Stimulated activated CD4-positive, alpha-beta T cell treated with anti-CD3 and anti-CD28 coated beads, Interleukin-4, amount 100 ng/mL, for 48 hours (primary cell): ENCODE results near the gene LGALS7.
A peak's percentile ranks its signal among the peaks of the same experiment; 100 is the strongest.
"Not testable (repeated sequence)": the region's sequence is repeated elsewhere in the genome, so short reads cannot be mapped to it uniquely, and the experiment has no call there.

Source experiments
- DNase-seq, 2 donors: peaks; one replicate each; pipeline ENCODE4 v3.0.0-alpha.2; 2020; ENCODE audit warnings: low read depth in 2 of 2

The LGALS7 gene

GRCh38 chr19:38799104-38799503, 25.8 kb upstream of the LGALS7 start:
- no peak for DNase-seq

- not testable (repeated sequence) for DNase-seq
Measured at GRCh38 chr19:38797781-38798180, 24.5 kb upstream of the LGALS7 start.

GRCh38 chr19:38796154-38796553, 22.8 kb upstream of the LGALS7 start:
- no peak for DNase-seq

DNA sequence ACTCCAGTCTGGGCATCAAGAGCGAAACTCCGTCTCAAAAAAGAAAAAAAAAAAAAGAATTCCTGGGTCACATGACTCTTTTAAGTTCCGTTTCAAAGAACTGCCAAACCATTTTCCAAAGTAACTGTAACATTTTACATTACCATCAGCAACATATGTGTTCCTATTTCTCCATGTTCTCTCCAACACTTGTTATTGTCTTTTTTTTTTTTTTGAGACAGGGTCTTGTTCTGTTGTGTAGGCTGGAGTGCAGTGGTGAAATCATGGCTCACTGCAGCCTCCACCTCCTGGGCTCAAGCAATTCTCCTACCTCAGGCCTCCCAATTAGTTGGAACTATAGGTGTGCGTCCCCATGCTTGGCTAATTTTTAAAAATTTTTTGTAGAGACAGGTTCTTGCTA, 22.2 kb upstream of the LGALS7 start:
- DNase-seq: no peak

DNA sequence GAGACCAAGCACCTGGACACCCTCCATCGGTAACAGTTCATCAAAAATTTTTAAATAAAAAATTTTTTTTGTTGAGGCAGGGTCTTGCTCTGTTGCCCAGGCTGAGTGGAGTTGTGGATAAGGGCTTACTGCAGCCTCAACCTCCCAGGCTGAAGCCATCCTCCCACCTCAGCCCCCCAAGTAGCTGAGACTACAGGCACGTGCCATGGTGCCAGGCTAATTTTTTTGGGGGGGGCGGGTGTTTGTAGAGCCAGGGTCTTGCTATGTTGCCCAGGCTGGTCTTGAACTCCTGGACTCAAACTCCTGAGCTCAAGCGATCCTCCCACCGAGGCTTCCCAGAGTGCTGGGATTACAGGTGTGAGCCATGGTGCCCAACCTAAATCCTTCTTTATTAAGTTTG, 20.4 kb upstream of the LGALS7 start:
- DNase-seq: no peak

DNA sequence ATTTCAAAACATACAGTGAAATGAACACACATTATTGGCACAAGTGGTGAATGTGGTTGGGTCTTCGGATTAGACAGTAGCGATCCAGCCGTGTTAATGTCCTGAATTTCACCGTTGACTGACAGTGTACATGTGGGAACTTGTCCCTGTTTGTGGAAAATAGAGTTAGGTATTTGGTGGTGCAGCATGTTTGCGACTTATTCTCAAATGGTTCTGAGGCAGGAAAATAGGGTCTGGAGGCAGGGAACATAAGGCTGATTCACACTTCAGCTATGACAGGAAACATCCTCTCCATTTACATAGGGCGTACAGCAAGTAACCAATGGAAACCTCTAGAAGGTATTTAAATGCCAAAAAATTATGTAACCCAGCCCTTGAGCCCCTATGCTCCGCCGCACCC, 19.9 kb upstream of the LGALS7 start:
- no peak for DNase-seq

GRCh38 chr19:38792250-38793111, 19.2 kb upstream of the LGALS7 start:
- DNase-seq: peak in 1 of 2 donors; percentile 45

DNA sequence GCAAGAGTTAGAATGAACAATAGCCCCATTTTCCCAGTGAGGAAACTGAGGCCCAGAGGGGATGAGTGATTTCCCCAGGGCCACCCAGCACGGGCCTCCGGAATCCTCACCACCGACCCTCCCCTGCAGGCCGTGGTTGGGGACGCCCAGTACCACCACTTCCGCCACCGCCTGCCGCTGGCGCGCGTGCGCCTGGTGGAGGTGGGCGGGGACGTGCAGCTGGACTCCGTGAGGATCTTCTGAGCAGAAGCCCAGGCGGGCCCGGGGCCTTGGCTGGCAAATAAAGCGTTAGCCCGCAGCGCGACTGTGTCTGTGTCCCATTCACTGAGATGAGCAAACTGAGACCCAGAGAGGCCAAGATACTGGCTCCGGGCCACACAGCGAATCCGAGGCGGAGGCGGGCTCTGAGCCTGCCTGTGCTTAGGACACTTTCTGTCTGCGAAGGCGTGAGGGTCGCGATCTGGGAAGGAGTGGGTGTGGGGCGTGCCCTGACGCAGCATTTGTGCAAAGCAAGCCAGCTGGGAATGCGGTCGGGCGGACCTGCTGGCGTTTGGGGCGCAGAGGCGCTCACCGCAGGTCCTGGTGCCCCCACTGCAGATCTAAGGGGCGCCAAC, 18.2 kb upstream of the LGALS7 start:
- not testable (repeated sequence) for DNase-seq

GRCh38 chr19:38790507-38791403, 17.4 kb upstream of the LGALS7 start:
- DNase-seq: not testable (repeated sequence)

DNA sequence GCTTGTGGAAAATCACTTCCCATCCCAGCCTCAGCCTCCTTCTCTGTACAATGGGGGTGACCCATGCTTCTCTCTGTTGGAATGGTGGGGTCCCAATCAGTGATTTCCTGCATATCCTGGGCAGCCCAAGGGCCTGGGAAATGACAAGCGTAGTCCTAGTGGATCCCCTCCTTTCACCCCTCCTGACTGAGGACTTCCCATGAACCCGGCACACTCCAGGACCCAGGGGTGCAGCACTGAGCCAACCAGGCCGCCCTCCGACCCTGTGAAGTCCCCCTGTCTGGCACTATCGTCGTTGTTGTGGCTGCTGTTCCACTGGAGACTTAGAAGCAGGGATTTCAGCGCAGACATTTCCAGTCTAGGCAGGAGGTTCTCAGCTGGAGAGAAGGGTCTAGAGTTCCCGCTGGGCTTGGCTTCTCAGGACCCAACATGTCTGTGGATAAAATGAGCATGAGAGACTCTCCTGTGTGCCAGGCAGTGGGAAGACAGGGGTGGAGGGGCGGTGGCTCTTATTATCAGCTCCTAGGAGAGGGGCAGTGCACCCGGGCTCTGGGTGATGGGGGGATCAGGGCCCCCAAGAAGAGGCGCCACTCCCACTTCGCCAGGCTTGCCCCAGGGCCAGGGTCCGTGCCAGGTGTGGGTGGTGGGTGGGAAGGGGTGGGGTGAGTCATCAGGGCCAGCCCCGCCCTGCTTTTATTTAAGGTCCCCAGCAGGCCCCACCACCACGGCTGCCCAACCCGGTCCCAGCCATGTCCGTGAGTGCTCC, 15.3 kb upstream of the LGALS7 start, which contains the start of gene LGALS7B:
LGALS7B (plus strand) TSS at position 723 of the 766 bp plus-strand sequence; CDS start at position 750, 27 bp downstream.
- no peak for DNase-seq

GRCh38 chr19:38786572-38787265, 13.4 kb upstream of the LGALS7 start:
- DNase-seq: no peak

DNA sequence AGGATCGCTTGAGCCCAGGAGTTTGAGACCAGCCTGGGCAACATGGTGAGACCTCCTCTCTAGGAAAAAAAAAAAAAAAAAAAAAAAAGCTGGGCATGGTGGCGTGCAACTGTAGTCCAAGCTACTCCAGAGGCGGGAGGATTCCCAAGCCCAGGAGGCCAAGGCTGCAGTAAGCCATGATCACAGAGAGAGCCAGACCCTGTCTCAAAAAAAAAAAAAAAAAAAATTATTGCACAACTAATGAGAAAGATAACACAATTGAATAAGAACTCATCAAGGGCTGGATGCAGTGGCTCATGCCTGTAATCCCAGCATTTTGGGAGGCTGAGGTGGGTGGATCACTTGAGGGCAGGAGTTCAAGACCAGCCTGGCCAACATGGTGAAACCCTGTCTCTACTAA, 12.7 kb upstream of the LGALS7 start:
- DNase-seq: not testable (repeated sequence)

- DNase-seq: no peak
Measured at GRCh38 chr19:38785187-38785699, 11.9 kb upstream of the LGALS7 start.

- no peak for DNase-seq
Measured at GRCh38 chr19:38784224-38784623, 10.9 kb upstream of the LGALS7 start.

GRCh38 chr19:38782212-38782611, 8.9 kb upstream of the LGALS7 start:
- not testable (repeated sequence) for DNase-seq

DNA sequence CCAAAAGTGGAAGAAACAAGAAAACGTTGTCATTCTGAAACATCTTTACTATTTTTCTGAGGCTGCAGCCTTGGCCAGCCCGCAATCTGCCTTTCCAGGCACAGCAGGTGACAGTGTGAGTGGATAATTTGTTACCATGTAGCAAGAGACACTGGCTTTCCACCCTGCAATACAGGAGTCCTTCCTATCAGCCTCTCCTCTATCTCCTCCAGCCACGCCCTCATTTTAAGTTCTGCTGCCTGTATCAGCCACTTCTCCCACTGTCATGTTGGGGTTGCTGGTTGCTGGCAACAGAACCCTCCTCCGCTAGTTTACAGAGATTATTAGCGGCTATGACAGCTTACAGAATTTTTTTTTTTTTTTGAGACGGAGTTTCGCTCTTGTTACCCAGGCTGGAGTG, 7.7 kb upstream of the LGALS7 start:
- no peak for DNase-seq

DNA sequence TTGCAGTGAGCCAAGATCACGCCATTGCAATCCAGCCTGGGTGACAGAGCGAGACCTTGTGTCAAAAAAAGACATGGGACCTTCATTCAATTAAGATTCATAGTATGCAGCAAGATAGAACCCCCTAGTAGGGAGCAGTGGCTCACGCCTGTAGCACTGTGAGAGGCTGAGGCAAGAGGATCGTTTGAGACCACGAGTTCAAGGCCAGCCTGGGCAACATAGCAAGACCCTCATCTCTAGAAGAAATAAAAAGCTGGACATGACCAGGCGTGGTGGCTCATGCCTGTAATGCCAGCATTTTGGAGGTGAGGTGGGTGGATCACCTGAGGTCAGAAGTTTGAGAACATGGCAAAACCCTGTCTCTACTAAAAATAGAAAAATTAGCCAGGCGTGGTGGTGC, 7.1 kb upstream of the LGALS7 start:
- no peak for DNase-seq

DNA sequence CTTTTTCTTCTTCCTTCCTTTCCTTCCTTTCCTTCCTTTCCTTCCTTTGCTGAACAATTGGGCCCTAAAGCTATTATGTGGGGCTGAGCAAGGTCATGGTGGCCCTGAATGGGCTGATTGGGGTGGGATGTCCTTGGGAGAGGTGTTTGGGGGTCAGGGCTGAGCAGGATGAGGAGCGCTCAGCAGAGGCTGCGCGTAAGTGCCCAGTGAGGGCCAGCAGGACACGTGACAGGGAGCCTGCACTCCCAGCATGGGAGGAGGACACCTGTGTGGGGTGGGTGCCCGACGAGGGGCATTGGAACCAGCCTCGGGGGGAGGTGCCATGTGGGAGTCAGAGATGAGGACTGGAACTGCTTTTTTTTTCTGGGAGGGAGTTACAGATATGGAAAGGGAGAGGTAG, 5.4 kb upstream of the LGALS7 start:
- no peak for DNase-seq

DNA sequence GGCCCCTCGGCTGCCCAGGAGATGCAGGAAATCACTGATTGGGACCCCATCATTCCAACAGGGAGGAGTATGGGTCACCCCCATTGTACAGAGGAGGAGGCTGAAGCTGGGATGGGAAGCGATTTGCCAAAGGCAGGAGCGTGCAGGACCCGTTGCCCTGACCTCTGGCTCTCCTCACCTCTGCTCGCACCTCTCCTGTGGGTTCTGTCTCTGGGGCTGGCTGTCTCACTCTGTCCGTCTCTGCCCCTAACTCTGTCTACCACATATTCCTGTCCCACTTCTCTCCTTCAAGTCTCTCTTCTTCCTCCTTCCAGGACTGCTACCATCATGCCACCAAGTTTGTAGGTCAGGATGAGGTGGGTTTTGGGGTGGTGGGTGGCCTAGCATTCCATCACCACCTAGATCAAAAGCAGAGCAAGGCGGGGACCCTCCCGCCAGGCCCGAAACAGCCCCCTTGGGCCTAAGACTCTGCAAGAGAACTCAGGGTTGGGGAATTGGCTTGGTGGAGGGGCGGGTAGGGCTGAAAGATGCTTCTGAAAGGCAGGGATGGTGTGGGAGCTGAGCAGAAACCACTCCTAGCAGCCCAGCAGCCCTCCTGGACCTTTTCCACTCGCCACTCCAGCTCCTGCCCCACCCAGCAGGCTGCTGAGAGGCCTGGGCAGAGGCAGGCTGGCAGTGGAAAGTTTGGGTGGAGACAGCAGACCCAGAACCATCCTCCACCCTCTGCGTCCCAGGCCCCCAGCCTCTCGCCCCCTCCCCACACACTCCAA, 1.0 kb upstream of the LGALS7 start:
- no peak for DNase-seq

- not testable (repeated sequence) for DNase-seq
Measured at GRCh38 chr19:38771569-38771968, 1.7 kb downstream of the LGALS7 start.
